Camera-type eye (tissue), 1 donor: ENCODE measurements around the gene IGLL5. TPM values are rescaled to one million over a fixed set of nuclear protein-coding genes. Genes with fewer than 3 reads are reported as not detected.

Experiments used
- total RNA-seq: library from RNA; depleted of rRNA; stranded (reverse); fragments of >200 nt; gene quantifications from one replicate; pipeline ENCODE4 v1.2.3, GENCODE V29; 2014

IGLL5 gene
- total RNA-seq, result not detected

GRCh38 chr22:22887621-22888503, at the start of gene IGLL5:
Gene IGLL5 (plus strand): TSS chr22:22887816. CDS start chr22:22888054, 238 bp downstream.

Other genes starting within 250 kb of the IGLL5 start
- not detected for gene GGTLC2, start 243.2 kb upstream of the IGLL5 start, total RNA-seq
- gene GNAZ, start 182.7 kb downstream of the IGLL5 start, total RNA-seq, result 37.5 TPM